Peyer's patch (tissue), 4 donors: ENCODE results near the gene CAMSAP1.

Experiments used
- CTCF ChIP-seq, 6 experiments: fragments of 450-650 bp in 4 of 6; fragments of 200-600 bp in 2 of 6; sonication (generic) in 1 of 6; IDR thresholded peaks; one replicate each; pipeline ENCODE4 v1.5.1; 2017 to 2019; ENCODE audit warnings: antibody characterized with exemption in 6 of 6, mild to moderate bottlenecking in 3 of 6, moderate library complexity in 1 of 6
- POLR2A ChIP-seq, 2 donors: fragments of 450-650 bp; IDR thresholded peaks; one replicate each; pipeline ENCODE4 v1.5.1; 2017; ENCODE audit warnings: antibody characterized with exemption in 2 of 2, mild to moderate bottlenecking in 2 of 2, moderate library complexity in 2 of 2

DNA sequence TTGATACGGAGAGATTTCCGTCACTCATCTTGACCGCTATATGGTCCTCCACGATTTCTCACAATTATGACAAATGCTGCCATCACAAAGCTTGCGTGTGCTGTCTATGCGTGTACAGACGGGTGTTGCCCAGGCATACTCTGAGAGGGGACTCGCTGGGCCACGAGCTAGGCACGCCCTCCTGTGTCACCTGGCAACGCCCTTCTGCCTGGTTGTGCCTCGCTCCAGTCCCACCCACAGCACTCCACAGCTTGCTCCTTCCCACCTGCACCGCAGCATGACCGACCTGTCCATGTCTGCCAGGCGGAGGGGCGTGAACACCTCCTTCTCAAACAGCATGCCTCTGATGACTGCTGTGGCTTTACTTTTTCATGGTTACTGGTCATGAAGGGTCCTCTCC, 55.6 kb downstream of the CAMSAP1 start:
- TF ChIP-seq POLR2A (IDR thresholded peaks at IDR 0.05) (no peak), CTCF (IDR thresholded peaks at IDR 0.05) (no peak)
